Esophagus muscularis mucosa (tissue), 3 donors: ENCODE results near the gene INHBC.

ENCODE experiments used
- CTCF ChIP-seq, 3 experiments: fragments of 200-600 bp in 2 of 3; fragments of 450-650 bp in 1 of 3; sonication (generic) in 2 of 3; IDR thresholded peaks; one replicate each; pipeline ENCODE4 v1.5.1; 2017 to 2019; ENCODE audit warnings: antibody characterized with exemption in 3 of 3, mild to moderate bottlenecking in 2 of 3, moderate library complexity in 1 of 3
- POLR2A ChIP-seq: fragments of 450-650 bp; IDR thresholded peaks from one replicate; pipeline ENCODE4 v1.6.1; 2017; ENCODE audit warnings: antibody characterized with exemption, moderate library complexity, mild to moderate bottlenecking, low read depth
- POLR2AphosphoS5 ChIP-seq, 2 donors: sonication (generic); formaldehyde crosslinking; IDR thresholded peaks; one replicate each; pipeline ENCODE4 v1.6.1; 2017; ENCODE audit warnings: antibody characterized with exemption in 2 of 2

GRCh38 chr12:57476993-57477709 lies 42.6 kb downstream of the INHBC start:
- TF ChIP-seq POLR2A (no peak), CTCF (IDR thresholded peaks at IDR 0.05) (no peak), POLR2AphosphoS5 (IDR thresholded peaks at IDR 0.05) (no peak)
